ENCODE data around the gene NAA38. TPM values are rescaled to one million over a fixed set of nuclear protein-coding genes. Genes with fewer than 3 reads are reported as not detected.
"Not testable (repeated sequence)": the region's sequence is repeated elsewhere in the genome, so short reads cannot be mapped to it uniquely, and the experiment has no call there.

Gene NAA38
- total and polyA plus RNA-seq, 7 donors = 60.8 to 148 (median 95.4) TPM

DNA sequence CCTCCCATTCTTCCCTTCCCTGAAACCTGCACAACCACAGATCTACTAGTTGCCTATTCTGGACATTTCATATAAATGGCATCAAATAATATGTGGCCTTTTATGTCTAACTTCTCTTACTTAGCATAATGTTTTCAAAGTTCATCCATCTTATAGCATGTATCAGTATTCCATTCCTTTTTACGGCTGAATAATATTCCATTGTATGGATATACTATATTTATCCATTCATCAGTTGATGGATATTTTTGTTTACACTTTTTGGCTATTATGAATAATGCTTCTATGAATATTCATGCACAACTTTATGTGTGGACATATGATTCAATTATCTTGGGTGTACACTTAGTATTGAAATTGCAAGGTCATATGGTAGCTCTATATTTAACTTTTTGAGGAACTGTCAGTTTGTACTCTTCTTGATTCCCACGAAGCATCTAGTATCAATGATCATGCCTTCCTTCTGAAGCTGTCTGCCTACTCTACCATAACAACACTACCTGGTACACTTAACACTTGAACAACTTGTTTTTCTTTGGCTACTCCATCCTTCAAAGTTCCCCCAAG is 18.5 kb upstream of the NAA38 start:
- intact Hi-C loops (cut with DNase I) = no loop called here
- WGBS, 3 donors = 82 to 92% (median 91%) methylated on average over 2 of the region's 2 CpGs
- DNase-seq = no peak
- H3K4me1 ChIP-seq = no peaks in the 10 kb centered on the region
- TF ChIP-seq, protein P1, sequence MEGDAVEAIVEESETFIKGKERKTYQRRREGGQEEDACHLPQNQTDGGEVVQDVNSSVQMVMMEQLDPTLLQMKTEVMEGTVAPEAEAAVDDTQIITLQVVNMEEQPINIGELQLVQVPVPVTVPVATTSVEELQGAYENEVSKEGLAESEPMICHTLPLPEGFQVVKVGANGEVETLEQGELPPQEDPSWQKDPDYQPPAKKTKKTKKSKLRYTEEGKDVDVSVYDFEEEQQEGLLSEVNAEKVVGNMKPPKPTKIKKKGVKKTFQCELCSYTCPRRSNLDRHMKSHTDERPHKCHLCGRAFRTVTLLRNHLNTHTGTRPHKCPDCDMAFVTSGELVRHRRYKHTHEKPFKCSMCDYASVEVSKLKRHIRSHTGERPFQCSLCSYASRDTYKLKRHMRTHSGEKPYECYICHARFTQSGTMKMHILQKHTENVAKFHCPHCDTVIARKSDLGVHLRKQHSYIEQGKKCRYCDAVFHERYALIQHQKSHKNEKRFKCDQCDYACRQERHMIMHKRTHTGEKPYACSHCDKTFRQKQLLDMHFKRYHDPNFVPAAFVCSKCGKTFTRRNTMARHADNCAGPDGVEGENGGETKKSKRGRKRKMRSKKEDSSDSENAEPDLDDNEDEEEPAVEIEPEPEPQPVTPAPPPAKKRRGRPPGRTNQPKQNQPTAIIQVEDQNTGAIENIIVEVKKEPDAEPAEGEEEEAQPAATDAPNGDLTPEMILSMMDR (IDR thresholded peaks at IDR 0.05) = no peak
- H3K27ac ChIP-seq = no peak overlapping the region
- H3K36me3 ChIP-seq (ENCODE audit: insufficient read depth in 1 of 2, low read depth in 1 of 2) = no peaks in the 10 kb centered on the region
- no peak for ATAC-seq
- no peaks in the 10 kb centered on the region for H3K9me3 ChIP-seq
- H3K27me3 ChIP-seq (ENCODE audit: insufficient read depth in 3 of 3, low read length in 2 of 3) = peaks cover 0 to 19% (median 4%) of the 10 kb centered on the region in 3 donors
- H3K4me3 ChIP-seq = no peak overlapping the region

DNA sequence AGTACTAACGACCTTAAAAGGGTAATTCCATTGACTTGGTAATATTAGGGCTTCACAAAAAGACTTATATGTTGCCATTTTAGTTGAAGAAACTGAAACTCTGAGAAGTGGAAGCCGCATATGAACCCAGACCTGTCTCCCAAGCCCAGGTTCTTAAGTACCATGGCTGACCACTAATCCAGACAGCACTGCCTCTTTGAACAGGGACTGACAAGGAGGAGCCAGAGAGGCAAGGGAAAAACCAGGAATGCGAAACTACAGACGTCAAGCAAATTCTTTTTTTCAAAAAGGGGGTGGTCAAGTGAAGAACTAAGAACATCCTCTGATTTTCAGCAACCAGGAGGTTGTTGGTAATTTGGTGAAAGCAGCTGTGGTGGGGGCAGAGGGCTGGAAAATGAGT is 15.7 kb upstream of the NAA38 start:
- TF ChIP-seq, protein P1 (IDR thresholded peaks at IDR 0.05) = no peak
- Histone ChIP-seq H3K4me3 (no peak overlapping the region), H3K4me1 (no peaks in the 10 kb centered on the region), H3K36me3 (ENCODE audit: insufficient read depth in 1 of 2, low read depth in 1 of 2) (no peaks in the 10 kb centered on the region), H3K27me3 (ENCODE audit: insufficient read depth in 3 of 3, low read length in 2 of 3) (peaks cover 0 to 7% (median 0%) of the 10 kb centered on the region in 3 donors), H3K27ac (no peak overlapping the region), H3K9me3 (no peaks in the 10 kb centered on the region)
- no peak for ATAC-seq
- 60 to 70% (median 67%) methylated on average over 4 of the region's 4 CpGs for WGBS, 3 donors
- intact Hi-C loops (cut with DNase I) = no loop called here
- DNase-seq = no peak

- no peak for DNase-seq
- Histone ChIP-seq H3K27ac (no peak overlapping the region), H3K27me3 (ENCODE audit: insufficient read depth in 3 of 3, low read length in 2 of 3) (no peaks in the 10 kb centered on the region), H3K4me3 (no peak overlapping the region), H3K9me3 (no peaks in the 10 kb centered on the region), H3K4me1 (no peaks in the 10 kb centered on the region), H3K36me3 (ENCODE audit: insufficient read depth in 1 of 2, low read depth in 1 of 2) (peaks cover 0 to 6% of the 10 kb centered on the region in 2 donors)
- intact Hi-C loops (cut with DNase I) = no loop called here
- TF ChIP-seq, protein P1 (IDR thresholded peaks at IDR 0.05) = no peak
- ATAC-seq = no peak
- WGBS, 3 donors = 71 to 86% (median 85%) methylated on average over 5 of the region's 5 CpGs
Observed at GRCh38 chr17:7867881-7868329, 10.5 kb upstream of the NAA38 start.

DNA sequence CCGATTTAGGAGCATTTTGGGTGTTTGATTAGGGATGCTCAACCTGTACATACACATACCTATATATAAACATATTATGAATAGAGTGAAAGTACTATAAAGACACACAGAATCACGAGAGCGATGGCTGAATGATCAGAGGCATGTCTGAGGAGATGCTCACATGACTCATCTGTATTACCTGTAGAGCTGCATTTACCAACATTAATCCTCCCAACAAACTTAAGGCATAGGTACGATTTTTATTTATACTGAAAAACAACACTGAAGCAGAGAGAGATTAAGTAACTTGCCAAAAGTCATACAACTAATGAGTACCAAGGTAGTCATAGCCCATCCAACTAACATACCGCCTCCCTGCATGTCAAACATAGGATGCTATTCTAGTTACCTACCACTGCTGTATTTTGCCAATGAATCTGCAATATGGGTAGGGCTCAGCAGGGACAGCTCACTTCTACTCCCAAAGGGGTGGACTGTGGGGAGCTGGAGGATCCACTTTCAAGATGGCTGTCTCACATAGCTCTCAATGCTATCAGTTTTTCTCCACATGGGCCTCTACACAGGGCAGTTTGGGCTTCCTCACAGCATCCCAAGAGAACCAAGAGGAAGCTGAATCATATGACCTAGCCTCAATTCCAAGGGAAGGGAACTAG is 7.8 kb upstream of the NAA38 start:
- Histone ChIP-seq H3K36me3 (ENCODE audit: insufficient read depth in 1 of 2, low read depth in 1 of 2) (peaks cover 3 to 27% of the 10 kb centered on the region in 2 donors), H3K27me3 (ENCODE audit: insufficient read depth in 3 of 3, low read length in 2 of 3) (no peaks in the 10 kb centered on the region), H3K9me3 (no peaks in the 10 kb centered on the region), H3K4me1 (no peaks in the 10 kb centered on the region), H3K27ac (no peak overlapping the region), H3K4me3 (no peak overlapping the region)
- 90 to 95% (median 93%) methylated on average over 5 of the region's 5 CpGs for WGBS, 3 donors
- no peak for DNase-seq
- peak in 1 of 4 donors; percentile 11 for ATAC-seq
- TF ChIP-seq, protein P1 (IDR thresholded peaks at IDR 0.05) = no peak
- intact Hi-C loops (cut with DNase I) = loop anchor here (5.0 kb wide), 4 partner anchors 32 to 192 kb away; no protein-coding TSS in a partner anchor

- not testable (repeated sequence) for H3K4me1 ChIP-seq; ATAC-seq; DNase-seq; H3K4me3 ChIP-seq; H3K27me3 ChIP-seq (ENCODE audit: insufficient read depth in 3 of 3, low read length in 2 of 3); H3K9me3 ChIP-seq; H3K27ac ChIP-seq
- WGBS, 3 donors = 74 to 84% (median 74%) methylated on average over 5 of the region's 5 CpGs
- peaks cover 3 to 29% of the 10 kb centered on the region in 2 donors for H3K36me3 ChIP-seq (ENCODE audit: insufficient read depth in 1 of 2, low read depth in 1 of 2)
- intact Hi-C loops (cut with DNase I) = loop anchor here (5.0 kb wide), 4 partner anchors 33 to 193 kb away; no protein-coding TSS in a partner anchor
Observed at GRCh38 chr17:7864384-7864783, 7.0 kb upstream of the NAA38 start.
